Upper lobe of left lung (tissue), 4 donors: Measurements from ENCODE around the gene PLEKHA5.

Source experiments
- EP300 ChIP-seq, 4 donors: sonication (generic); formaldehyde crosslinking; IDR thresholded peaks; one replicate each; pipeline ENCODE4 v1.5.1; 2017; ENCODE audit warnings: antibody characterized with exemption in 4 of 4, control low read depth in 2 of 4
- POLR2A ChIP-seq, 4 donors: fragments of 450-650 bp; IDR thresholded peaks; one replicate each; pipeline ENCODE4 v1.5.1; 2016 to 2017; ENCODE audit warnings: antibody characterized with exemption in 4 of 4, mild to moderate bottlenecking in 2 of 4
- POLR2AphosphoS5 ChIP-seq, 2 donors: sonication (generic); formaldehyde crosslinking; IDR thresholded peaks; one replicate each; pipeline ENCODE4 v1.5.1; 2017; ENCODE audit warnings: antibody characterized with exemption in 2 of 2
- TF ChIP-seq, protein P1 (sequence below), 6 experiments: fragments of 450-650 bp in 4 of 6; fragments of 200-600 bp in 2 of 6; sonication (generic) in 2 of 6; IDR thresholded peaks; one replicate each; pipeline ENCODE4 v1.5.1; 2016 to 2019; ENCODE audit warnings: antibody characterized with exemption in 6 of 6

DNA sequence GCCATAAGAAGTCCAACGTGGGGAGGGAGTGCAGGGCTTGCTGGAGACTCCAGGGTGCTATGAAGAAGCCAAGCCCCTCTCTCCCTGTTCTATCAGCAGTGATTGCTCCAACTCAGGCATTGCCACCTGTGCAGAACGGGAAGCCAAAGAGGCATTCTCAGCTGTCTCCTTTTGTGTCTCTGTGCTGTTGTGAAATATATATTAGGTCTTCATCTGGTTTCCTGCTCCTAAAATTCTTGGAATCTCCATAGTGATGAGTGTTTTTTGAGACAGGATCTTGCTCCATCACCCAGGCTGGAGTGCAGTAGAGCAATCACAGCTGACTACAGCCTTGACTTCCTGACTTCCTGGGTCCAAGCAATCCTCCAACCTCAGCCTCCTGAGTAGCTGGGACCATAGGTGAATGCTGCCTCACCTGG is 258.6 kb downstream of the PLEKHA5 start:
- TF ChIP-seq, protein P1, sequence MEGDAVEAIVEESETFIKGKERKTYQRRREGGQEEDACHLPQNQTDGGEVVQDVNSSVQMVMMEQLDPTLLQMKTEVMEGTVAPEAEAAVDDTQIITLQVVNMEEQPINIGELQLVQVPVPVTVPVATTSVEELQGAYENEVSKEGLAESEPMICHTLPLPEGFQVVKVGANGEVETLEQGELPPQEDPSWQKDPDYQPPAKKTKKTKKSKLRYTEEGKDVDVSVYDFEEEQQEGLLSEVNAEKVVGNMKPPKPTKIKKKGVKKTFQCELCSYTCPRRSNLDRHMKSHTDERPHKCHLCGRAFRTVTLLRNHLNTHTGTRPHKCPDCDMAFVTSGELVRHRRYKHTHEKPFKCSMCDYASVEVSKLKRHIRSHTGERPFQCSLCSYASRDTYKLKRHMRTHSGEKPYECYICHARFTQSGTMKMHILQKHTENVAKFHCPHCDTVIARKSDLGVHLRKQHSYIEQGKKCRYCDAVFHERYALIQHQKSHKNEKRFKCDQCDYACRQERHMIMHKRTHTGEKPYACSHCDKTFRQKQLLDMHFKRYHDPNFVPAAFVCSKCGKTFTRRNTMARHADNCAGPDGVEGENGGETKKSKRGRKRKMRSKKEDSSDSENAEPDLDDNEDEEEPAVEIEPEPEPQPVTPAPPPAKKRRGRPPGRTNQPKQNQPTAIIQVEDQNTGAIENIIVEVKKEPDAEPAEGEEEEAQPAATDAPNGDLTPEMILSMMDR (IDR thresholded peaks at IDR 0.05), result no peak
- TF ChIP-seq POLR2A (IDR thresholded peaks at IDR 0.05) (no peak), POLR2AphosphoS5 (IDR thresholded peaks at IDR 0.05) (peak in 1 of 2 donors; percentile 44), EP300 (IDR thresholded peaks at IDR 0.05) (no peak)
